OCI-LY1 (cell line): Measurements from ENCODE around the gene NOL6.

Experiments
- EZH2 ChIP-seq: fragments of 200-600 bp; sonication (generic), shearing (Covaris generic); IDR thresholded peaks from 2 replicates; pipeline ENCODE4 v1.8.0; 2017; ENCODE audit warnings: borderline replicate concordance, mixed run types, mild to moderate bottlenecking, antibody characterized with exemption, low read length, moderate library complexity, mixed read lengths
- TF ChIP-seq, protein P1 (sequence below): fragments of 200-600 bp; sonication (generic), shearing (Covaris generic); IDR thresholded peaks from 2 replicates; pipeline ENCODE4 v1.5.1; 2017; ENCODE audit warnings: mild to moderate bottlenecking, antibody characterized with exemption, low read length, moderate library complexity, mixed read lengths

- TF ChIP-seq, protein P1, sequence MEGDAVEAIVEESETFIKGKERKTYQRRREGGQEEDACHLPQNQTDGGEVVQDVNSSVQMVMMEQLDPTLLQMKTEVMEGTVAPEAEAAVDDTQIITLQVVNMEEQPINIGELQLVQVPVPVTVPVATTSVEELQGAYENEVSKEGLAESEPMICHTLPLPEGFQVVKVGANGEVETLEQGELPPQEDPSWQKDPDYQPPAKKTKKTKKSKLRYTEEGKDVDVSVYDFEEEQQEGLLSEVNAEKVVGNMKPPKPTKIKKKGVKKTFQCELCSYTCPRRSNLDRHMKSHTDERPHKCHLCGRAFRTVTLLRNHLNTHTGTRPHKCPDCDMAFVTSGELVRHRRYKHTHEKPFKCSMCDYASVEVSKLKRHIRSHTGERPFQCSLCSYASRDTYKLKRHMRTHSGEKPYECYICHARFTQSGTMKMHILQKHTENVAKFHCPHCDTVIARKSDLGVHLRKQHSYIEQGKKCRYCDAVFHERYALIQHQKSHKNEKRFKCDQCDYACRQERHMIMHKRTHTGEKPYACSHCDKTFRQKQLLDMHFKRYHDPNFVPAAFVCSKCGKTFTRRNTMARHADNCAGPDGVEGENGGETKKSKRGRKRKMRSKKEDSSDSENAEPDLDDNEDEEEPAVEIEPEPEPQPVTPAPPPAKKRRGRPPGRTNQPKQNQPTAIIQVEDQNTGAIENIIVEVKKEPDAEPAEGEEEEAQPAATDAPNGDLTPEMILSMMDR, result no peak
- no peak for TF ChIP-seq EZH2
Observed at GRCh38 chr9:33510262-33511183, 36.8 kb upstream of the NOL6 start.
